ENCODE results near the gene PPP1R9A. TPM values are rescaled to one million over a fixed set of nuclear protein-coding genes. Genes with fewer than 3 reads are reported as not detected.

Gene PPP1R9A
- total RNA-seq, 2 donors from 2014 or later = not detected

- H3K36me3 Mint-ChIP-seq = peaks cover 0 to 3% of the 10 kb centered on the region in 2 donors
- no peak overlapping the region for H3K27ac Mint-ChIP-seq
- no peaks in the 10 kb centered on the region for H3K9me3 Mint-ChIP-seq
- no peak for DNase-seq (ENCODE audit: low spot score in 2 of 2)
- ATAC-seq = no peak
These were observed 2.4 kb upstream of the PPP1R9A start for GRCh38 chr7:94904982-94905381.

GRCh38 chr7:94906065-94906851, 1.1 kb upstream of the PPP1R9A start:
- peaks cover 0 to 10% of the 10 kb centered on the region in 2 donors for H3K36me3 Mint-ChIP-seq
- DNase-seq (ENCODE audit: low spot score in 2 of 2) = no peak
- ATAC-seq = no peak
- no peaks in the 10 kb centered on the region for H3K9me3 Mint-ChIP-seq
- H3K27ac Mint-ChIP-seq = no peak overlapping the region

- peak in 1 of 2 donors; percentile 58 for ATAC-seq
- Mint-ChIP-seq H3K36me3 (peaks cover 0 to 10% of the 10 kb centered on the region in 2 donors), H3K27ac (no peak overlapping the region), H3K9me3 (no peaks in the 10 kb centered on the region)
- no peak for DNase-seq (ENCODE audit: low spot score in 2 of 2)
These were observed 473 bp downstream of the PPP1R9A start for GRCh38 chr7:94907811-94908322.

GRCh38 chr7:94908323-94909178, 1.2 kb downstream of the PPP1R9A start:
- peaks cover 0 to 10% of the 10 kb centered on the region in 2 donors for H3K36me3 Mint-ChIP-seq
- no peak overlapping the region for H3K27ac Mint-ChIP-seq
- DNase-seq (ENCODE audit: low spot score in 2 of 2) = no peak
- ATAC-seq = no peak
- H3K9me3 Mint-ChIP-seq = no peaks in the 10 kb centered on the region

GRCh38 chr7:94909179-94909466, 1.7 kb downstream of the PPP1R9A start:
- no peak for ATAC-seq
- Mint-ChIP-seq H3K36me3 (peaks cover 0 to 10% of the 10 kb centered on the region in 2 donors), H3K27ac (no peak overlapping the region), H3K9me3 (no peaks in the 10 kb centered on the region)
- DNase-seq (ENCODE audit: low spot score in 2 of 2) = no peak

- Mint-ChIP-seq H3K9me3 (no peaks in the 10 kb centered on the region), H3K36me3 (peaks cover 0 to 10% of the 10 kb centered on the region in 2 donors), H3K27ac (no peak overlapping the region)
- no peak for DNase-seq (ENCODE audit: low spot score in 2 of 2)
- ATAC-seq = no peak
These were observed 4.7 kb downstream of the PPP1R9A start for GRCh38 chr7:94912085-94912484.

- Mint-ChIP-seq H3K36me3 (peaks cover 0 to 10% of the 10 kb centered on the region in 2 donors), H3K9me3 (no peaks in the 10 kb centered on the region), H3K27ac (no peak overlapping the region)
- DNase-seq (ENCODE audit: low spot score in 2 of 2) = no peak
- ATAC-seq = no peak
These were observed 6.0 kb downstream of the PPP1R9A start for GRCh38 chr7:94913391-94913790.

GRCh38 chr7:94921911-94922310, 14.5 kb downstream of the PPP1R9A start:
- no peak for DNase-seq (ENCODE audit: low spot score in 2 of 2)
- no peak for ATAC-seq
- no peak overlapping the region for H3K27ac Mint-ChIP-seq
- H3K36me3 Mint-ChIP-seq = no peaks in the 10 kb centered on the region
- H3K9me3 Mint-ChIP-seq = no peaks in the 10 kb centered on the region

GRCh38 chr7:94922457-94922856, 15.1 kb downstream of the PPP1R9A start:
- H3K36me3 Mint-ChIP-seq = no peaks in the 10 kb centered on the region
- H3K9me3 Mint-ChIP-seq = no peaks in the 10 kb centered on the region
- no peak overlapping the region for H3K27ac Mint-ChIP-seq
- DNase-seq (ENCODE audit: low spot score in 2 of 2) (no peak), ATAC-seq (no peak)

GRCh38 chr7:94923412-94923811, 16.0 kb downstream of the PPP1R9A start:
- ATAC-seq (no peak), DNase-seq (ENCODE audit: low spot score in 2 of 2) (no peak)
- H3K9me3 Mint-ChIP-seq = no peaks in the 10 kb centered on the region

GRCh38 chr7:94928168-94928707, 20.8 kb downstream of the PPP1R9A start:
- no peaks in the 10 kb centered on the region for H3K36me3 Mint-ChIP-seq
- ATAC-seq (no peak), DNase-seq (ENCODE audit: low spot score in 2 of 2) (no peak)
- H3K27ac Mint-ChIP-seq = no peak overlapping the region
- no peaks in the 10 kb centered on the region for H3K9me3 Mint-ChIP-seq

More at GRCh38 chr7:94923412-94923811, 16.0 kb downstream of the PPP1R9A start:
- Mint-ChIP-seq H3K36me3 (no peaks in the 10 kb centered on the region), H3K27ac (no peak overlapping the region)

GRCh38 chr7:94933256-94933990, 26.0 kb downstream of the PPP1R9A start:
- no peak for ATAC-seq
- H3K27ac Mint-ChIP-seq = no peak overlapping the region
- DNase-seq (ENCODE audit: low spot score in 2 of 2) = no peak
- no peaks in the 10 kb centered on the region for H3K9me3 Mint-ChIP-seq
- no peaks in the 10 kb centered on the region for H3K36me3 Mint-ChIP-seq

- Mint-ChIP-seq H3K27ac (no peak overlapping the region), H3K36me3 (no peaks in the 10 kb centered on the region), H3K9me3 (no peaks in the 10 kb centered on the region)
- ATAC-seq (no peak), DNase-seq (ENCODE audit: low spot score in 2 of 2) (no peak)
These were observed 32.0 kb downstream of the PPP1R9A start for GRCh38 chr7:94939395-94939794.

- no peaks in the 10 kb centered on the region for H3K9me3 Mint-ChIP-seq
- ATAC-seq (no peak), DNase-seq (ENCODE audit: low spot score in 2 of 2) (no peak)
- no peaks in the 10 kb centered on the region for H3K36me3 Mint-ChIP-seq
- H3K27ac Mint-ChIP-seq = no peak overlapping the region
These were observed 32.8 kb downstream of the PPP1R9A start for GRCh38 chr7:94940241-94940640.

- no peaks in the 10 kb centered on the region for H3K9me3 Mint-ChIP-seq
- H3K36me3 Mint-ChIP-seq = no peaks in the 10 kb centered on the region
- ATAC-seq (no peak), DNase-seq (ENCODE audit: low spot score in 2 of 2) (no peak)
- H3K27ac Mint-ChIP-seq = no peak overlapping the region
These were observed 34.6 kb downstream of the PPP1R9A start for GRCh38 chr7:94941844-94942632.

GRCh38 chr7:94943134-94943533, 35.7 kb downstream of the PPP1R9A start:
- Mint-ChIP-seq H3K9me3 (no peaks in the 10 kb centered on the region), H3K36me3 (no peaks in the 10 kb centered on the region), H3K27ac (no peak overlapping the region)
- no peak for ATAC-seq
- no peak for DNase-seq (ENCODE audit: low spot score in 2 of 2)

Data from activated naive CD4-positive, alpha-beta T cell treated with anti-CD3 and anti-CD28 coated beads, Interleukin-2, amount 50 U/mL, for 72 hours (primary cell).